Type B pancreatic cell (in vitro differentiated cells): Measurements from ENCODE around the gene NRCAM. TPM values are rescaled to one million over a fixed set of nuclear protein-coding genes. Genes with fewer than 3 reads are reported as not detected.

Experiments
- DNase-seq: peaks from one replicate; pipeline ENCODE4 v3.0.0; 2021; ENCODE audit warnings: mixed read lengths; ENCODE audit not compliant: unreplicated experiment; ENCODE audit errors: extremely low spot score
- H3K27ac Mint-ChIP-seq: 2 replicates; pipeline ENCODE4 v1.8.0; 2021; ENCODE audit warnings: mild to moderate bottlenecking, mixed read lengths
- H3K27me3 Mint-ChIP-seq: 2 replicates; pipeline ENCODE4 v1.8.0; 2021; ENCODE audit warnings: mixed read lengths
- H3K36me3 Mint-ChIP-seq: 2 replicates; pipeline ENCODE4 v1.8.0; 2021; ENCODE audit warnings: mixed read lengths
- H3K4me1 Mint-ChIP-seq: one replicate; pipeline ENCODE4 v1.8.0; 2021; ENCODE audit warnings: mixed read lengths; ENCODE audit not compliant: unreplicated experiment
- H3K4me3 Mint-ChIP-seq: 2 replicates; pipeline ENCODE4 v1.8.0; 2021; ENCODE audit warnings: mild to moderate bottlenecking, mixed read lengths
- H3K9me3 Mint-ChIP-seq: 2 replicates; pipeline ENCODE4 v1.8.0; 2021; ENCODE audit warnings: mixed read lengths
- CTCF ChIP-seq: fragments of 200-600 bp; sonication (generic); conservative IDR thresholded peaks from 2 replicates; pipeline ENCODE4 v1.5.0; 2021; ENCODE audit warnings: antibody characterized with exemption, mild to moderate bottlenecking
- total RNA-seq: library from RNA; stranded (reverse); gene quantifications from 2 replicates; pipeline ENCODE4 v1.2.1, GENCODE V29; 2021; ENCODE audit warnings: low replicate concordance

Gene NRCAM
- total RNA-seq, 1 donor from 2014 or later, result 41.0 TPM

DNA sequence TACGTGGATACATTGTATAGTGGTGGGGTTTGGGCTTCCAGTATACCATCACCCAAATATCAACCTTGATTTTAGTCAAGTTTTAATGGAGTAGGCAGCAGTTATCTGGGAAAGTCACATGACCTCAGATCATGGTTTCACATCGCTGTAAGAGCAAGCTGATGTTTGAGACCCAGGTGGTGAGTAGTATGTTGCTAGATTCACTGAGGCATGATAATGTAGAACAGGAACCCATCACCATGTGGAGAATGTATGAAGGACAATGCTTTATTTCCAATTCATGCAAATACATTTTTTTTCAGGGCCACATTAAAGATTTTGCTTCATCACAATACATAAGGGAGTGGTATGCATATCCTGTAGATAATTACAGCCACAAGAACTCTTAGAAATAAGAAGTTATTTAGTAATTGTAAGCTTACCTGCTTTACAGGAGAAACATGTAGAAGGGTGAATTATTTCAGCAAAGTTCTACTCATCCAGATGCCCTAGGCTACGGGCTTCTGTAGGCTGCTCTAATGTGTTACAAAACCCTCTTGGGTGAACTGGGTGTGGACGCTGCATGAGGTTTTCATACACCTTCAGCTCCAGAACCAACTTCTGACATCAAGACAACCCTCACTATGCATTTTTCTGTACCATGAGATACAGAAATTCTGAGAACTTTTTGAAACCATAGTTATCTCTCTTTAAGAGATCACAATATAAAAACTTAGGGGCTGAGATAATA, 298.5 kb downstream of the NRCAM start:
- no peak for TF ChIP-seq CTCF
- H3K4me1 Mint-ChIP-seq, result no peaks in the 10 kb centered on the region
- no peaks in the 10 kb centered on the region for H3K9me3 Mint-ChIP-seq
- no peaks in the 10 kb centered on the region for H3K36me3 Mint-ChIP-seq
- H3K27ac Mint-ChIP-seq, result no peak overlapping the region
- no peaks in the 10 kb centered on the region for H3K27me3 Mint-ChIP-seq
- DNase-seq, result no peak
- H3K4me3 Mint-ChIP-seq, result no peak overlapping the region

- Mint-ChIP-seq H3K9me3 (no peaks in the 10 kb centered on the region), H3K4me3 (no peak overlapping the region), H3K4me1 (no peaks in the 10 kb centered on the region), H3K27me3 (no peaks in the 10 kb centered on the region), H3K27ac (no peak overlapping the region), H3K36me3 (no peaks in the 10 kb centered on the region)
- no peak for TF ChIP-seq CTCF
- DNase-seq, result no peak
Measured at GRCh38 chr7:108156897-108157605, 299.2 kb downstream of the NRCAM start.

GRCh38 chr7:108152198-108152597, 304.0 kb downstream of the NRCAM start:
- DNase-seq, result no peak
- no peaks in the 10 kb centered on the region for H3K9me3 Mint-ChIP-seq
- H3K4me1 Mint-ChIP-seq, result no peaks in the 10 kb centered on the region
- TF ChIP-seq CTCF, result no peak
- H3K27ac Mint-ChIP-seq, result no peak overlapping the region
- no peaks in the 10 kb centered on the region for H3K36me3 Mint-ChIP-seq
- no peak overlapping the region for H3K4me3 Mint-ChIP-seq
- no peaks in the 10 kb centered on the region for H3K27me3 Mint-ChIP-seq

DNA sequence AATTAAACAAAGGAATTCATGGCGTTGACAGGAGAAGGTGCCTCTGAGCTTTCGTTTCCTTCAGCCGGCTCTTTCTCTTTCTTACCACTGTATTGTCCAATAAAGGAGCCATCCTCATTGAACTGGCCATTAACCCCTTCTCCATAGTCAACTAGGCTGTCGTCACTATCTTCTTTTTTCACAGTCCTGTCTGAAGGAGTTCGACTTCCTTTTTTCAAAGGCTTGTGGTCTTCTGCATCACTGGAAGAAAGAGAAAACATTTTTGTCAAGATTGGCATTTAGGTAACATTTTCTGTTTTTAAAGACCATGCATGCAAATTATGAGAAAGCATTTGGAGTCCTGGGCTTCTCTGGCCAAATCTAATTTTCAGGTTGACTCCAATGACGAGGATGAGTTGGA, 306.3 kb downstream of the NRCAM start:
- no peaks in the 10 kb centered on the region for H3K4me1 Mint-ChIP-seq
- TF ChIP-seq CTCF, result no peak
- H3K4me3 Mint-ChIP-seq, result no peak overlapping the region
- no peaks in the 10 kb centered on the region for H3K9me3 Mint-ChIP-seq
- no peaks in the 10 kb centered on the region for H3K27me3 Mint-ChIP-seq
- no peaks in the 10 kb centered on the region for H3K36me3 Mint-ChIP-seq
- no peak overlapping the region for H3K27ac Mint-ChIP-seq
- no peak for DNase-seq

GRCh38 chr7:108149119-108149518, 307.1 kb downstream of the NRCAM start:
- H3K36me3 Mint-ChIP-seq, result no peaks in the 10 kb centered on the region
- no peak for TF ChIP-seq CTCF
- no peaks in the 10 kb centered on the region for H3K4me1 Mint-ChIP-seq
- no peaks in the 10 kb centered on the region for H3K27me3 Mint-ChIP-seq
- no peak overlapping the region for H3K27ac Mint-ChIP-seq
- no peak overlapping the region for H3K4me3 Mint-ChIP-seq
- H3K9me3 Mint-ChIP-seq, result no peaks in the 10 kb centered on the region
- DNase-seq, result no peak
